ENCODE data around the gene ZFPM1. TPM values are rescaled to one million over a fixed set of nuclear protein-coding genes. Genes with fewer than 3 reads are reported as not detected.

Gene ZFPM1
- total and polyA plus RNA-seq, 2 experiments from 2014 or later: 0.53 to 2.2 TPM

DNA sequence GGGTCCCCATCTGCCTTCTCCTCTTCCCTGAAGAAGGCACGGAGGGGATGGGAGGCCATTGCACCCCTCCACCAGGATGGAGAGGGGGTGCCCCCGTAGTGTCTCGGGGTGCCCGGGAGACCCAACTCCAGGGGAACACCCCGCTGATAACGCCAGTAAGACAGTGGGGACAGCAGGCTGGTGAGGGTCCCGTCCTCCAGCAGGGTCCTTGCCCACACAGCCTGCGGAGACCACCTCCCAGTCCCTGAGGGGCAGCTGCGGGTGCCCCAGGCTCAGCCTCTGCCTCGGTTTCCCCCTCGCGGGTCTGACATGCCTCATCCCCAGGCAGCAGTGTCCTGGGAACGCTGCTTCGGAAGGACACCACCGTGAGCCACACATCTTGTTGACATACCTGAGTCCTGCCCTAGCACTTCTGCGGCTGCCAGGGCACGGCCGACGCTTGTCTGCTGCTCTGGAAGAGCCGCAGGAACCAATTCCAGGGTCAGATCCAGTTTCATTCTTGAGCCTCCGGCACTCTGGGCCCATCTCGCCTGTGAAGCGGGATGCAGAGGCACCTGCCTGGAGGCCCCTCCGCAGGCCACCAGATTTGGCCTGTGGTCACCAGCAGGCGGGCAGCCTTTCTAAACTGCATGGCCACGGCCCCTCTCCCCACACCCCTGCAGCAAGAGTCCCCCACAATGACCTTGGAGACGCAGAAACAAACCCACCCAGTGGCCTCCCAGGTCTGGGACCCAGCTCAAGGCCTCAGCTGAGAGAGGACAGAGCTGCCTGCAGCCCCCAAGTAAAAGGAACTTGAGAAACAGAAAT, 77.2 kb downstream of the ZFPM1 start (continued):
- TF ChIP-seq, protein P1, sequence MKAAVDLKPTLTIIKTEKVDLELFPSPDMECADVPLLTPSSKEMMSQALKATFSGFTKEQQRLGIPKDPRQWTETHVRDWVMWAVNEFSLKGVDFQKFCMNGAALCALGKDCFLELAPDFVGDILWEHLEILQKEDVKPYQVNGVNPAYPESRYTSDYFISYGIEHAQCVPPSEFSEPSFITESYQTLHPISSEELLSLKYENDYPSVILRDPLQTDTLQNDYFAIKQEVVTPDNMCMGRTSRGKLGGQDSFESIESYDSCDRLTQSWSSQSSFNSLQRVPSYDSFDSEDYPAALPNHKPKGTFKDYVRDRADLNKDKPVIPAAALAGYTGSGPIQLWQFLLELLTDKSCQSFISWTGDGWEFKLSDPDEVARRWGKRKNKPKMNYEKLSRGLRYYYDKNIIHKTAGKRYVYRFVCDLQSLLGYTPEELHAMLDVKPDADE (IDR thresholded peaks at IDR 0.05): no peak
- TF ChIP-seq, protein P2, sequence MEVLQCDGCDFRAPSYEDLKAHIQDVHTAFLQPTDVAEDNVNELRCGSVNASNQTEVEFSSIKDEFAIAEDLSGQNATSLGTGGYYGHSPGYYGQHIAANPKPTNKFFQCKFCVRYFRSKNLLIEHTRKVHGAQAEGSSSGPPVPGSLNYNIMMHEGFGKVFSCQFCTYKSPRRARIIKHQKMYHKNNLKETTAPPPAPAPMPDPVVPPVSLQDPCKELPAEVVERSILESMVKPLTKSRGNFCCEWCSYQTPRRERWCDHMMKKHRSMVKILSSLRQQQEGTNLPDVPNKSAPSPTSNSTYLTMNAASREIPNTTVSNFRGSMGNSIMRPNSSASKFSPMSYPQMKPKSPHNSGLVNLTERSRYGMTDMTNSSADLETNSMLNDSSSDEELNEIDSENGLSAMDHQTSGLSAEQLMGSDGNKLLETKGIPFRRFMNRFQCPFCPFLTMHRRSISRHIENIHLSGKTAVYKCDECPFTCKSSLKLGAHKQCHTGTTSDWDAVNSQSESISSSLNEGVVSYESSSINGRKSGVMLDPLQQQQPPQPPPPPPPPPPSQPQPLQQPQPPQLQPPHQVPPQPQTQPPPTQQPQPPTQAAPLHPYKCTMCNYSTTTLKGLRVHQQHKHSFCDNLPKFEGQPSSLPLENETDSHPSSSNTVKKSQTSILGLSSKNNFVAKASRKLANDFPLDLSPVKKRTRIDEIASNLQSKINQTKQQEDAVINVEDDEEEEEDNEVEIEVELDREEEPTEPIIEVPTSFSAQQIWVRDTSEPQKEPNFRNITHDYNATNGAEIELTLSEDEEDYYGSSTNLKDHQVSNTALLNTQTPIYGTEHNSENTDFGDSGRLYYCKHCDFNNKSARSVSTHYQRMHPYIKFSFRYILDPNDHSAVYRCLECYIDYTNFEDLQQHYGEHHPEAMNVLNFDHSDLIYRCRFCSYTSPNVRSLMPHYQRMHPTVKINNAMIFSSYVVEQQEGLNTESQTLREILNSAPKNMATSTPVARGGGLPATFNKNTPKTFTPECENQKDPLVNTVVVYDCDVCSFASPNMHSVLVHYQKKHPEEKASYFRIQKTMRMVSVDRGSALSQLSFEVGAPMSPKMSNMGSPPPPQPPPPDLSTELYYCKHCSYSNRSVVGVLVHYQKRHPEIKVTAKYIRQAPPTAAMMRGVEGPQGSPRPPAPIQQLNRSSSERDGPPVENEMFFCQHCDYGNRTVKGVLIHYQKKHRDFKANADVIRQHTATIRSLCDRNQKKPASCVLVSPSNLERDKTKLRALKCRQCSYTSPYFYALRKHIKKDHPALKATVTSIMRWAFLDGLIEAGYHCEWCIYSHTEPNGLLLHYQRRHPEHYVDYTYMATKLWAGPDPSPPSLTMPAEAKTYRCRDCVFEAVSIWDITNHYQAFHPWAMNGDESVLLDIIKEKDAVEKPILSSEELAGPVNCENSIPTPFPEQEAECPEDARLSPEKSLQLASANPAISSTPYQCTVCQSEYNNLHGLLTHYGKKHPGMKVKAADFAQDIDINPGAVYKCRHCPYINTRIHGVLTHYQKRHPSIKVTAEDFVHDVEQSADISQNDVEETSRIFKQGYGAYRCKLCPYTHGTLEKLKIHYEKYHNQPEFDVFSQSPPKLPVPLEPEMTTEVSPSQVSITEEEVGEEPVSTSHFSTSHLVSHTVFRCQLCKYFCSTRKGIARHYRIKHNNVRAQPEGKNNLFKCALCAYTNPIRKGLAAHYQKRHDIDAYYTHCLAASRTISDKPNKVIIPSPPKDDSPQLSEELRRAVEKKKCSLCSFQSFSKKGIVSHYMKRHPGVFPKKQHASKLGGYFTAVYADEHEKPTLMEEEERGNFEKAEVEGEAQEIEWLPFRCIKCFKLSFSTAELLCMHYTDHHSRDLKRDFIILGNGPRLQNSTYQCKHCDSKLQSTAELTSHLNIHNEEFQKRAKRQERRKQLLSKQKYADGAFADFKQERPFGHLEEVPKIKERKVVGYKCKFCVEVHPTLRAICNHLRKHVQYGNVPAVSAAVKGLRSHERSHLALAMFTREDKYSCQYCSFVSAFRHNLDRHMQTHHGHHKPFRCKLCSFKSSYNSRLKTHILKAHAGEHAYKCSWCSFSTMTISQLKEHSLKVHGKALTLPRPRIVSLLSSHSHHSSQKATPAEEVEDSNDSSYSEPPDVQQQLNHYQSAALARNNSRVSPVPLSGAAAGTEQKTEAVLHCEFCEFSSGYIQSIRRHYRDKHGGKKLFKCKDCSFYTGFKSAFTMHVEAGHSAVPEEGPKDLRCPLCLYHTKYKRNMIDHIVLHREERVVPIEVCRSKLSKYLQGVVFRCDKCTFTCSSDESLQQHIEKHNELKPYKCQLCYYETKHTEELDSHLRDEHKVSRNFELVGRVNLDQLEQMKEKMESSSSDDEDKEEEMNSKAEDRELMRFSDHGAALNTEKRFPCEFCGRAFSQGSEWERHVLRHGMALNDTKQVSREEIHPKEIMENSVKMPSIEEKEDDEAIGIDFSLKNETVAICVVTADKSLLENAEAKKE (CRISPR knock-in tag; IDR thresholded peaks at IDR 0.05): no peak
- TF ChIP-seq POLR2AphosphoS5 (IDR thresholded peaks at IDR 0.05; ENCODE audit: low read depth) (no peak), ZNF114 (CRISPR knock-in tag; IDR thresholded peaks at IDR 0.05) (no peak), NANOG (IDR thresholded peaks at IDR 0.05; ENCODE audit: borderline replicate concordance) (no peak)

DNA sequence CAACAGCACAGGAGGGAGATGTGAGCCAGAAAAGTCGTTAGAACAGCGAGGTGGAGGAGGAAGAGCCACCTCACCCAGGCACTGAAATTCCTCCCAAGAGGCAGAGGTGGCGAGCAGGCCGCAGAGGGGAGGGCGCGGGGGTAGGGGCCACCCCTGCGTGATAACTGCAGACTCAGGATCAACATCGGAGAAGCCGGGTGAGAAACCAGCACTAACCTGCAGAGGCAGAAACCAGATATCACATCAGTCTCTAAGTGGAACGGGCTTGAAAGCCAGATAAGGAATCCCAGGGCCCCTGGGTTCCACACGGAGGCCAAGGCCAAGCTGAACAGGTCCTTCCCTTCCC, 77.8 kb downstream of the ZFPM1 start:
- Mint-ChIP-seq H3K9me3 (no peaks in the 10 kb centered on the region; the same call in 2 of the 3 replicates), H3K27me3 (ENCODE audit: insufficient read depth, low read depth, poor library complexity) (peaks cover 5% of the 10 kb centered on the region), H3K4me1 (peaks cover 1% of the 10 kb centered on the region), H3K36me3 (ENCODE audit: low read depth) (peaks cover 10% of the 10 kb centered on the region; the same call in 2 of the 3 replicates), H3K27ac (no peak overlapping the region), H3K4me3 (no peak overlapping the region)
- Histone ChIP-seq H3K9me2 (ENCODE audit: insufficient read depth) (no peaks in the 10 kb centered on the region), H4K20me1 (replicated peaks; ENCODE audit: insufficient read depth) (no peaks in the 10 kb centered on the region), H3K27ac (ENCODE audit: low read depth) (no peak overlapping the region), H3K79me2 (replicated peaks; ENCODE audit: insufficient read depth) (no peaks in the 10 kb centered on the region), H3K4me1 (ENCODE audit: insufficient read depth) (peaks cover under 1% of the 10 kb centered on the region; the same call in 1 of the 2 replicates), H2AFZ (no peak overlapping the region), H3K27me3 (ENCODE audit: insufficient read depth) (no peaks in the 10 kb centered on the region), H3K4me2 (no peak overlapping the region), H3K4me3 (no peak overlapping the region), H3K36me3 (ENCODE audit: insufficient read depth) (no peaks in the 10 kb centered on the region), H3F3A (replicated peaks; ENCODE audit: low read depth) (peaks cover under 1% of the 10 kb centered on the region; the same call in 1 of the 2 replicates)
- ATAC-seq: no peak
- DNase-seq (ENCODE audit: low spot score): no peak
- TF ChIP-seq CREB1 (CRISPR knock-in tag; IDR thresholded peaks at IDR 0.05; ENCODE audit: low read depth) (no peak), NANOG (IDR thresholded peaks at IDR 0.05; ENCODE audit: borderline replicate concordance) (no peak), STAT1 (IDR thresholded peaks at IDR 0.05; ENCODE audit: unreplicated experiment) (no peak)
- TF ChIP-seq, protein P1 (IDR thresholded peaks at IDR 0.05): no peak
- TF ChIP-seq, protein P3, sequence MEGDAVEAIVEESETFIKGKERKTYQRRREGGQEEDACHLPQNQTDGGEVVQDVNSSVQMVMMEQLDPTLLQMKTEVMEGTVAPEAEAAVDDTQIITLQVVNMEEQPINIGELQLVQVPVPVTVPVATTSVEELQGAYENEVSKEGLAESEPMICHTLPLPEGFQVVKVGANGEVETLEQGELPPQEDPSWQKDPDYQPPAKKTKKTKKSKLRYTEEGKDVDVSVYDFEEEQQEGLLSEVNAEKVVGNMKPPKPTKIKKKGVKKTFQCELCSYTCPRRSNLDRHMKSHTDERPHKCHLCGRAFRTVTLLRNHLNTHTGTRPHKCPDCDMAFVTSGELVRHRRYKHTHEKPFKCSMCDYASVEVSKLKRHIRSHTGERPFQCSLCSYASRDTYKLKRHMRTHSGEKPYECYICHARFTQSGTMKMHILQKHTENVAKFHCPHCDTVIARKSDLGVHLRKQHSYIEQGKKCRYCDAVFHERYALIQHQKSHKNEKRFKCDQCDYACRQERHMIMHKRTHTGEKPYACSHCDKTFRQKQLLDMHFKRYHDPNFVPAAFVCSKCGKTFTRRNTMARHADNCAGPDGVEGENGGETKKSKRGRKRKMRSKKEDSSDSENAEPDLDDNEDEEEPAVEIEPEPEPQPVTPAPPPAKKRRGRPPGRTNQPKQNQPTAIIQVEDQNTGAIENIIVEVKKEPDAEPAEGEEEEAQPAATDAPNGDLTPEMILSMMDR (conservative IDR thresholded peaks at IDR 0.05; ENCODE audit: low read depth in 2 of 2): no peak

All from GM23338 (cell line).